Caco-2 (cell line): Measurements from ENCODE around the gene SELENOS. TPM values are rescaled to one million over a fixed set of nuclear protein-coding genes. Genes with fewer than 3 reads are reported as not detected.

Source experiments
- BruUV-seq: library from RNA; stranded (reverse); fragments of 400-500 nt; replicated peaks from 2 replicates; lab custom pipeline; 2021; lab: Mats Ljungman, UMichigan
- CTCF ChIA-PET: fragments of 300-600 bp; sonication (Branson Sonifier 250); formaldehyde crosslinking; loops from one replicate; lab custom pipeline; 2022; ENCODE audit warnings: antibody characterized with exemption; lab: Charles Lee
- POLR2A ChIA-PET: fragments of 300-600 bp; sonication (Branson Sonifier 250); formaldehyde crosslinking; loops from one replicate; lab custom pipeline; 2022; ENCODE audit warnings: antibody characterized with exemption; lab: Charles Lee
- DNase-seq, 2 experiments: peaks; one replicate each; pipeline versions ENCODE4 v3.0.0 to v3.0.0-alpha.2; 2020 to 2022
- H3K27me3 ChIP-seq: replicated peaks from 2 replicates; pipeline ENCODE4 v1.6.0; 2011; ENCODE audit warnings: low read length; ENCODE audit not compliant: control insufficient read depth, insufficient read depth
- H3K36me3 ChIP-seq: 2 replicates; pipeline ENCODE4 v1.5.1; 2011; ENCODE audit warnings: low read length; ENCODE audit not compliant: control insufficient read depth, insufficient read depth
- H3K4me1 ChIP-seq: fragments of 250-450 bp; sonication (Bioruptor Pico); 2 replicates; pipeline ENCODE4 v1.5.1; 2020; ENCODE audit warnings: mild to moderate bottlenecking
- H3K4me3 ChIP-seq: 2 replicates; pipeline ENCODE4 v1.5.1; 2011; ENCODE audit warnings: low read depth, mild to moderate bottlenecking, control low read depth, low read length
- H3K9me3 ChIP-seq: fragments of 250-450 bp; sonication (Bioruptor Pico); 2 replicates; pipeline ENCODE4 v1.5.1; 2020; ENCODE audit warnings: mild to moderate bottlenecking, moderate library complexity
- H3K27ac Mint-ChIP-seq: one replicate; pipeline ENCODE4 v1.8.0; 2022; ENCODE audit warnings: mixed read lengths; ENCODE audit not compliant: unreplicated experiment
- H3K27me3 Mint-ChIP-seq: one replicate; pipeline ENCODE4 v1.8.0; 2022; ENCODE audit warnings: mixed read lengths; ENCODE audit not compliant: insufficient read depth, unreplicated experiment
- H3K36me3 Mint-ChIP-seq: one replicate; pipeline ENCODE4 v1.8.0; 2022; ENCODE audit warnings: mild to moderate bottlenecking, mixed read lengths; ENCODE audit not compliant: insufficient read depth, unreplicated experiment
- H3K4me1 Mint-ChIP-seq: one replicate; pipeline ENCODE4 v1.8.0; 2022; ENCODE audit warnings: low read depth, mixed read lengths; ENCODE audit not compliant: unreplicated experiment
- H3K4me3 Mint-ChIP-seq: one replicate; pipeline ENCODE4 v1.8.0; 2022; ENCODE audit warnings: mild to moderate bottlenecking, moderate library complexity, mixed read lengths; ENCODE audit not compliant: unreplicated experiment
- H3K9me3 Mint-ChIP-seq: one replicate; pipeline ENCODE4 v1.8.0; 2022; ENCODE audit warnings: mixed read lengths; ENCODE audit not compliant: unreplicated experiment
- CTCF ChIP-seq, 2 experiments: fragments of 200-600 bp in 1 of 2; IDR thresholded peaks; 1 replicate in 1 of 2; 2 replicates in 1 of 2; pipeline versions ENCODE4 v1.5.1 to v1.8.0; 2011 to 2022; ENCODE audit warnings: antibody characterized with exemption in 1 of 2, control low read depth in 1 of 2, inconsistent platforms in 1 of 2, low read depth in 1 of 2, low read length in 1 of 2, mild to moderate bottlenecking in 1 of 2, moderate library complexity in 1 of 2; ENCODE audit not compliant: insufficient read depth in 1 of 2, severe bottlenecking in 1 of 2, unreplicated experiment in 1 of 2
- intact Hi-C: fragments of 100-400 bp; cut with micrococcal nuclease; formaldehyde crosslinking; loops from one replicate; pipeline ENCODE4 v1.10.0; 2022; ENCODE audit not compliant: unreplicated experiment
- total RNA-seq: library from RNA; stranded (reverse); gene quantifications from 2 replicates; pipeline ENCODE4 v1.2.3, GENCODE V29; 2022

Gene SELENOS
- total RNA-seq, 1 experiment from 2014 or later: 71.3 TPM

GRCh38 chr15:101258238-101259144 lies 18.8 kb downstream of the SELENOS start:
- BruUV-seq: no TSS peak
- no peaks in the 10 kb centered on the region for H3K4me1 ChIP-seq
- Mint-ChIP-seq H3K36me3 (no peaks in the 10 kb centered on the region), H3K4me3 (no peak overlapping the region), H3K27ac (no peak overlapping the region), H3K4me1 (no peaks in the 10 kb centered on the region), H3K9me3 (no peaks in the 10 kb centered on the region), H3K27me3 (peaks cover 2% of the 10 kb centered on the region)
- no peaks in the 10 kb centered on the region for H3K36me3 ChIP-seq
- TF ChIP-seq CTCF (IDR thresholded peaks at IDR 0.05; ENCODE audit: insufficient read depth in 1 of 2, low read depth in 1 of 2, low read length in 1 of 2, severe bottlenecking in 1 of 2, unreplicated experiment in 1 of 2): peak; percentile 70 to 84
- ChIA-PET CTCF (interaction anchor here (0.6 to 1.4 kb wide), 9 partner anchors 9 to 251 kb away, joined by 3 to 14 read pairs (median 4); no protein-coding TSS in a partner anchor), POLR2A (no interaction called here)
- intact Hi-C loops: loop anchor here (1.0 to 5.0 kb wide), 3 partner anchors 170 to 341 kb away; partner anchors contain the start of gene LRRK1
- H3K9me3 ChIP-seq: no peaks in the 10 kb centered on the region
- H3K27me3 ChIP-seq: no peaks in the 10 kb centered on the region
- peak in 1 of 2 experiments; percentile 64 for DNase-seq
- H3K4me3 ChIP-seq: no peak overlapping the region

GRCh38 chr15:101256757-101257156 lies 20.5 kb downstream of the SELENOS start:
- no peaks in the 10 kb centered on the region for H3K27me3 Mint-ChIP-seq
- H3K4me3 Mint-ChIP-seq: no peak overlapping the region
- no TSS peak for BruUV-seq
- no peak for TF ChIP-seq CTCF (IDR thresholded peaks at IDR 0.05; ENCODE audit: insufficient read depth in 1 of 2, low read depth in 1 of 2, low read length in 1 of 2, severe bottlenecking in 1 of 2, unreplicated experiment in 1 of 2)
- H3K4me3 ChIP-seq: no peak overlapping the region
- H3K27ac Mint-ChIP-seq: no peak overlapping the region
- H3K36me3 Mint-ChIP-seq: no peaks in the 10 kb centered on the region
- CTCF ChIA-PET: no interaction called here
- POLR2A ChIA-PET: no interaction called here
- no peaks in the 10 kb centered on the region for H3K4me1 Mint-ChIP-seq
- DNase-seq: no peak
- intact Hi-C loops: loop anchor here (5.0 kb wide), 1 partner anchor 339 kb away; the partner anchor contains the start of gene LRRK1
- no peaks in the 10 kb centered on the region for H3K36me3 ChIP-seq
- H3K9me3 ChIP-seq: no peaks in the 10 kb centered on the region
- peaks cover 7% of the 10 kb centered on the region for H3K4me1 ChIP-seq
- no peaks in the 10 kb centered on the region for H3K27me3 ChIP-seq
- no peaks in the 10 kb centered on the region for H3K9me3 Mint-ChIP-seq

DNA sequence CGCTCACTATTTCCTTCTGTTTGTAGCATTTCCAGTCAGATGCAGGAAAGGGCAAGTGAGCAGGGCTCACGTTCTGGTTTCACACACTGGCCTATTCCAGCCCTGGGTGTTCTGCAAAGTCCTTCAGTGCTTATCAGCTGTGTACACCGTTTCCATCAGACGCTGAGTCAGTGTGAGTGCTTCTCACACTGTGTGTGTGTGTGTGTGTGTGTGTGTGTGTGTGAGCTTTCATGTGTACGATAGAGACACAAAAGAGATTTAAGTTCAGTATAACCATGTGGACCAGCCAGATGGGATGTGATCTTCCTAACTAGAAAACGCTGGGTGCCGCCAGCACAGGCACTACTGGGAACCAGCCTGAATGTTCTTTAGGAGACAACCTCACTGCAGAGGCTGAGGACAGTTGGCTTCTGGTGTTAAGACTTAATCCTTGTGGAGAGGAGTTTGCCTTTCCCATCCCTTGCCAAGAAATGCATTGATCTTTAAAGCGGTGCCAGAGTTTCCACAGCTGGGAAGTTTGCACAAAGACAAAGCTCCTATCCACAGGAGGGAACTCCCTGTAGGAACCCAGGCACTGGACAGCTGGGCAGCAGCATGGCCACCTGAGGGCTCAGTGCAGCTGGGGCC lies 21.6 kb downstream of the SELENOS start:
- Mint-ChIP-seq H3K9me3 (no peaks in the 10 kb centered on the region), H3K4me3 (no peak overlapping the region), H3K27me3 (no peaks in the 10 kb centered on the region), H3K36me3 (no peaks in the 10 kb centered on the region), H3K27ac (no peak overlapping the region), H3K4me1 (no peaks in the 10 kb centered on the region)
- TF ChIP-seq CTCF (IDR thresholded peaks at IDR 0.05; ENCODE audit: insufficient read depth in 1 of 2, low read depth in 1 of 2, low read length in 1 of 2, severe bottlenecking in 1 of 2, unreplicated experiment in 1 of 2): no peak
- ChIA-PET POLR2A (no interaction called here), CTCF (no interaction called here)
- no peak overlapping the region for H3K4me3 ChIP-seq
- no peak for DNase-seq
- H3K27me3 ChIP-seq: no peaks in the 10 kb centered on the region
- H3K4me1 ChIP-seq: peaks cover 7% of the 10 kb centered on the region
- intact Hi-C loops: loop anchor here (5.0 kb wide), 1 partner anchor 338 kb away; the partner anchor contains the start of gene LRRK1
- no TSS peak for BruUV-seq
- no peaks in the 10 kb centered on the region for H3K36me3 ChIP-seq
- no peaks in the 10 kb centered on the region for H3K9me3 ChIP-seq
